GM21367 (cell line): ENCODE results near the gene PCSK1N.
"Not testable (repeated sequence)": the region's sequence is repeated elsewhere in the genome, so short reads cannot be mapped to it uniquely, and the experiment has no call there.

ENCODE experiments used
- ATAC-seq: cut with Tn5 transposase; IDR thresholded peaks from one replicate; pipeline ENCODE4 v1.9.1; 2021; ENCODE audit not compliant: unreplicated experiment

PCSK1N gene

GRCh38 chrX:48835524-48836329, at the start of gene PCSK1N:
Gene PCSK1N, minus strand, starts transcription at chrX:48835610. Its CDS starts 78 bp downstream, at chrX:48835532.
- ATAC-seq, result no peak

DNA sequence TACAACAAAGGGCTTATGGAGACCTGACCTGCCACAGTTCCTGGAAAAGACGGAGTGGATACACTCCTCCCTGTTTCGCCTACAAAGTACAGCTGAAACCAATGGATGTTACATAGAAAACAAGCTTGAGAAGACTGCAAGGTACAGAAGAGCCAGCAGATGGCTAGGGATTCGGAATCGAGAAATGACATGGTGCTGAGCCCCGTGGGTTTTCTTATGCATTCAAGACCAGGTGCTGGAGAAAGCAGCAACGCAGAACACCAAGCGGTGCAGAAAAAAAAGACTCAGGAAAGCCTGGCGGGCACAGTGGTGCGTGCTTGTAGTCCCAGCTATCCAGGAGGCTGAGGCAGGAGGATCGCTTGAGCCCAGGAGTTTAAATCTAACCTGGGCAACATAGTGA, 48.3 kb upstream of the PCSK1N start:
- no peak for ATAC-seq

- ATAC-seq, result not testable (repeated sequence)
Measured at GRCh38 chrX:48876944-48877343, 41.5 kb upstream of the PCSK1N start.

DNA sequence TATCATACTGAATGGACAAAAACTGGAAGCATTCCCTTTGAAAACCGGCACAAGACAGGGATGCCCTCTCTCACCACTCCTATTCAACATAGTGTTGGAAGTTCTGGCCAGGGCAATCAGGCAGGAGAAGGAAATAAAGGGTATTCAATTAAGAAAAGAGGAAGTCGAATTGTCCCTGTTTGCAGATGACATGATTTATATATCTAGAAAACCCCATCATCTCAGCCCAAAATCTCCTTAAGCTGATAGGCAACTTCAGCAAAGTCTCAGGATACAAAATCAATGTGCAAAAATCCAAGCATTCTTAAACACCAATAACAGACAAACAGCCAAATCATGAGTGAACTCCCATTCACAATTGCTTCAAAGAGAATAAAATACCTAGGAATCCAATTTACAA, 36.6 kb upstream of the PCSK1N start:
- not testable (repeated sequence) for ATAC-seq

- ATAC-seq, result no peak
Measured at GRCh38 chrX:48864210-48864609, 28.8 kb upstream of the PCSK1N start.

DNA sequence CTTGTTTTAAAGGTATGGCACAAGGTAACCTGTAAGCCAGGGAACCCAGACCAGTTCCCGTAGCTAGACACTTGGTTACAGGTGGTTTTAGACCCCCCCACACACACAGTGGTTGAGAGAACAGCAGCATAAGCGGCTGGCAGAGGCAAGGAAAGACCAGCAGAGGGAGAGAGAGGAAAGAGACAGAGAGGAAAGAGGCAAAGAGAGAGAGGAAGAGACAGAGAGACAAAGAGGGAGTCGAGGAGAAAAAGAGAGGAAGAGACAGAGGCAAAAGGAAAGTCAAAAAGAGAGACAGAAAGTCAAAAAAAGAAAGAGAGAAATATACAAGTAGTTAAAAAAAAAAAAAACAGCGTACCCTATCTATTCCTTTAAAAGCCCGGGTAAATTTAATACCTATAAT, 19.5 kb upstream of the PCSK1N start:
- ATAC-seq, result no peak

DNA sequence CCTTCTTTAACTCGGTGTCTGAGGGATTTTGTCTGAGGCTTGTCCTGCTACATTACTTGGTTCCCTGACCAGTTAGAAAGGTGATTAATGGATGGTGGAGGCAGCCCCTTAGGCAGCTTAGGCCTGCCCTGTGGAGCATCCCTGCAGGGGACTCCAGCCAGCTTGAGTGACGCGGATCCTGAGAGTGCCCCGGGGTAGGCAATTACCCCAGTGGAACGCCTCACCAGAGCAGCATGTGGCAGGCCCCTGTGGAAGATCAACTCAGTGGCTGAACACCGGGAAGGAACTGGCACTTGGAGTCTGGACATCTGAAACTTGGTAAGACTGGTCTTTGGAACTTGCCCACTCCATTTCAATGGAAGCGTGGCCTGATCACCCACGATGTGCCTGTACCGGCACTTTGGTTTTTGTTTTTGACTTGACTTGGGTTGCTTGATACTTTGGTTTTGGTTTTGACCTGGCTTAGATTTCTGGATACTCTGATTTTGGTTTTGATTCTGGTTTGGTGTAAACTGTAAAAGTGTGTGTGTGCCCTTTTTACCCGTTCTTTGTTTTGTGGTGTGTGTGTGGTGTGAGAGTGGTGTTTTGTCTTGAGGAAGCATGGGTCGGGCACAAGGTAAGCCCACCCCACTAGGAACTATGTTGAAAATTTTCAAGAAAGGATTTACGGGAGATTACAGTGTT, 18.9 kb upstream of the PCSK1N start:
- ATAC-seq, result not testable (repeated sequence)

- not testable (repeated sequence) for ATAC-seq
Measured at GRCh38 chrX:48853494-48853893, 18.1 kb upstream of the PCSK1N start.

GRCh38 chrX:48852857-48853256, 17.4 kb upstream of the PCSK1N start:
- no peak for ATAC-seq

GRCh38 chrX:48848847-48849246, 13.4 kb upstream of the PCSK1N start:
- ATAC-seq, result no peak

DNA sequence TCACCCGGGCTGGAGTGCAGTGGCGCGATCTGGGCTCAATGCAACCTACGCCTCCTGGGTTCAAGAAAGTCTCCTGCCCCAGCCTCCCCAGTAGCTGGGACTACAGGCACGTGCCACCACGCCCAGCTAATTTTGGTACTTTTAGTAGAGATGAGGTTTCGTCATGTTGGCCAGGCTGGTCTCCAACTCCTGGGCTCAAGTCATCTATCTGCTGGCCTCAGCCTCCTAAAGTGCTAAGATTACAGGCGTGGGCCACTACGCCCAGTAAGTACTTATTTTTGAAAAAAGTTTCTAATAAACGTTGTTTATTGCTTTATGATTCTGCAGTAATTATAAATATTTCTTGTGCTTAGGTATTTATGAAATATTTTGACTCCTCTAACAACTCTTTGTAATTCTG, 4.3 kb upstream of the PCSK1N start:
- no peak for ATAC-seq

DNA sequence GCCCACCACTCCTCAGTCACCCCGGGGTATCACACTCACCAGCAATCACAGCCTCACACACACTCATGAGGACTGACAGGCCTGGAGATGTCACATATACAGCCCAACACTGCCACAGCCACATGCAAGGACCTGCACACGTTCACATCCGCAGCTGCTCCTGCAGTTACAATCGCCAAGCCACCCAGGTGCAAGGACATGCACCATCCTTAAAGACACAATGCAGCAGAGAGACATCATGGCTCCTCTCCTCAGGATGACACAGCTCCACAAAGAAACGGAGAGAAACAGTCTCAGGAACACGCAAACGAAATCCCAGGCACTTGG, 1.1 kb downstream of the PCSK1N start:
- ATAC-seq, result no peak

DNA sequence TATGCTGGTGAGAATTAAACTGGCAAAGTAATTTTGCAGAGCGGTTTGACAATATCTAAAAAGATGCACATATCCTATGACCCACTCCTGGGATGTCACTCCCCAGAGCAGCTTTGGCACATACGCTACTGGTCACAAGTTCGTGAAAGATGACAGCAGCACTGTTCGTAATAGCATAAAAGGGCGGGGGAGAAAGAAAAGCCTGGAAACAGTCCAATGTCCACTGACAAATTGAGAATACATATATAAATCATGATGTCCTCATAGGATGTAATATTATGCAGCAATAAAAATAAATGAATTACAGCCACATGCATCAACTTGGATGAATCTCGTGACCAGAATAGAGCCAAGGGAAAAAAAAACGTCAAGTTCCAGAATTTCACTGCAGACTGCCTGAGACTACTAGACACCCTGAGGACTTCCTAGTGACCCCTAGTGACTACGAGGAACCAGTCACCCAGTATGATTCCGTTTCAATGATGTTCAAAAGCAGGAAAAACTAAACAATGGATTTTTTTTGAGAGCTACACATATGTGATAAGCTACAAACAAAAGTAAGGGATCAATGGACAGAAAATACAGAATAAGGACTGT, 1.8 kb downstream of the PCSK1N start:
- ATAC-seq, result no peak

DNA sequence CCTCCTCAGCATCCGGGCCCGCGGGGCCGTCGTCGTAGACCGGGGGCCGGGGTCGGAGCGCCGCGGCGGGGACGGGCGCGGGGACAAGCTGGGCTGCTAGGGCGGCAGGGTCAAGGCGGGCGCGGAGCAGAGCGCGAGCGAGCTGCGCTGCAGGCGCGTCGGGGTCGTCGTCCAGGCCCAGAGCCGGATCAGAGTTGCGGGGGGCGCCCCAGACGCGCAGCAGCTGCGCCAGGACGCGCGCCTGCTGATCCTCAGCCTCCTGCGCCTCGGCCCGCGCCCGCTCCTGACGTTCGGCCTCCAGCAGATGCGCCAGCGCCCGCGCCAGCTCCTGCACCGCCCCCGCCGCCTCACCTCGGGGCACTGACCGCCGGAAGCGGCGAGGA, 3.5 kb downstream of the PCSK1N start:
- no peak for ATAC-seq

GRCh38 chrX:48831136-48831908, 4.1 kb downstream of the PCSK1N start:
- ATAC-seq, result no peak

DNA sequence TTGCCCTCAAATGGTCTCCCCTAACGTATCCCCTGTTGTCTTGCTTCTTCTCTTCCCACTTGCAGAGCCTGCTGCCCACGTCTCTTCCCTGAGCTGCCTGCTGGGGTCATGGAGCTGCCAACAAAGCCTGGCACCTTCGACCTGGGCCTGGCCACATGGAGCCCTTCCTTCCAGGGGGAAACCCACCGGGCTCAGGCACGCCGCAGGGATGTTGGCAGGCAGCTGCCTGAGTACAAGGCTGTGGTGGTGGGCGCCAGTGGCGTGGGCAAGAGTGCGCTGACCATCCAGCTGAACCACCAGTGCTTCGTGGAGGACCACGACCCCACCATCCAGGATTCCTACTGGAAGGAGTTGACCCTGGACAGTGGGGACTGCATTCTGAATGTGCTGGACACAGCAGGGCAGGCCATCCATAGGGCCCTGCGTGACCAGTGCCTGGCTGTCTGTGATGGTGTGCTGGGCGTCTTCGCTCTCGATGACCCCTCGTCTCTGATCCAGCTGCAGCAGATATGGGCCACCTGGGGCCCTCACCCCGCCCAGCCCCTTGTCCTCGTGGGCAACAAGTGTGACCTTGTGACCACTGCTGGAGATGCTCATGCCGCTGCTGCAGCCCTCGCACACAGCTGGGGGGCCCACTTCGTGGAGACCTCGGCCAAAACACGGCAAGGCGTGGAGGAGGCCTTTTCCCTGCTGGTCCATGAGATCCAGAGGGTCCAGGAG, 6.2 kb downstream of the PCSK1N start:
- ATAC-seq, result no peak

- no peak for ATAC-seq
Measured at GRCh38 chrX:48827654-48827968, 7.8 kb downstream of the PCSK1N start.

GRCh38 chrX:48826876-48827653, 8.3 kb downstream of the PCSK1N start:
- ATAC-seq, result no peak

DNA sequence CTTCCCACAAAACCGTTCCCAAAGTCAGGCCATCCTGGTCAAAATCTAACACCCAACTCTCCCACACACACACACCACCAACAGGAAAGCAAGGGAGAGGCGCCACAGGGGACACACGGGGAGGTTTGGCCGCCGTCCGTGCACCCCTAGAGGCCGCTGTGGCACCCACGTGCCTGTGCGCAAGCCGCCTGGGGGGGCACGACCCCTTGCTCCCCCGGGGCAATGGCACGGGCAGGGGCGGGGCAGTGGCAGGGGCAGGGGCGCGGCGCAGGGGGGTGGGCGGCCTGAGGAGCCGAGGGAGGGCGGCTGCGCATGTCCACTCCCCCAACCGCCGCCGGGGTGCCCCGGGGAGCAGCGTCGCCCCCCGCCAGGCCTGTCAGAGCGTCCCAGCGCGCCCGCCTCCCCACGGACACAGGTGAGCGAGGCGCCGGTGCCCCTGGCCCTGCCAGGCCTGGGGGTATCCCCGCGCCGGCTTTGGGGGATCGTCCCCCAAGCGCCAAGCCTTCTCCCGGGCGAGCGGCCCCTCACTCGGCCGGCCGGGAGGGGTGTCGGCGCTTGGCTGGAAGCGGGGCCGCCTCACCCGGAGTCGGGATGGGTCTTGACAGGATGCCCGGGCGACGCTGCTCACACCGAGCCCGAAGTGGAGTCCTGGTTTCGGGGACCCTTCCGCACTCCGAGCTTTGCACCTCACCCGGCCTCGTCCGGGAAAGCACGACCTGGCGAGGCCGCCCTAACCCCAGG, 9.1 kb downstream of the PCSK1N start, which contains the start of gene ERAS:
Gene ERAS (plus strand): TSS at position 379 of the 741 bp plus-strand sequence. CDS start 2,611 bp downstream, outside the sequence.
- no peak for ATAC-seq
